Activated CD4-positive, alpha-beta memory T cell treated with anti-CD3 and anti-CD28 coated beads, Interleukin-2, amount 10 ng/mL, durations not matched to agents 7 days and 5 days (primary cell): ENCODE data around the gene NRIP1. TPM values are rescaled to one million over a fixed set of nuclear protein-coding genes. Genes with fewer than 3 reads are reported as not detected.
"Not testable (repeated sequence)": the region's sequence is repeated elsewhere in the genome, so short reads cannot be mapped to it uniquely, and the experiment has no call there.

Experiments used
- CTCF ChIA-PET: fragments of 350-600 bp; sonication (Branson Sonifier 250); formaldehyde crosslinking; loops from one replicate; lab custom pipeline; 2021; ENCODE audit warnings: antibody characterized with exemption, inconsistent platforms; lab: Charles Lee
- POLR2A ChIA-PET: fragments of 350-600 bp; sonication (Branson Sonifier 250); formaldehyde crosslinking; loops from one replicate; lab custom pipeline; 2021; ENCODE audit warnings: antibody characterized with exemption; lab: Charles Lee
- DNase-seq: peaks from one replicate; pipeline ENCODE4 v3.0.0-alpha.2; 2020
- H3K27ac Mint-ChIP-seq: one replicate; pipeline ENCODE4 v1.8.0; 2021; ENCODE audit warnings: mild to moderate bottlenecking, mixed read lengths
- H3K27me3 Mint-ChIP-seq: one replicate; pipeline ENCODE4 v1.8.0; 2021; ENCODE audit warnings: mixed read lengths
- H3K36me3 Mint-ChIP-seq: one replicate; pipeline ENCODE4 v1.8.0; 2021; ENCODE audit warnings: low read depth, mixed read lengths
- H3K4me1 Mint-ChIP-seq: one replicate; pipeline ENCODE4 v1.8.0; 2021; ENCODE audit warnings: mixed read lengths
- H3K4me3 Mint-ChIP-seq: one replicate; pipeline ENCODE4 v1.8.0; 2021; ENCODE audit warnings: mild to moderate bottlenecking, mixed read lengths
- H3K9me3 Mint-ChIP-seq: one replicate; pipeline ENCODE4 v1.8.0; 2021; ENCODE audit warnings: mixed read lengths
- total RNA-seq, 2 experiments: library from RNA; stranded (reverse); gene quantifications; one replicate each; pipeline ENCODE4 v1.2.3, GENCODE V29; 2021

Gene NRIP1
- total RNA-seq, 2 experiments from 2014 or later: 5.3 to 7.7 TPM

- Mint-ChIP-seq H3K27ac (no peak overlapping the region), H3K36me3 (no peaks in the 10 kb centered on the region), H3K9me3 (peaks cover 2% of the 10 kb centered on the region), H3K4me3 (peak overlapping the region; percentile 9), H3K4me1 (peaks cover 17% of the 10 kb centered on the region), H3K27me3 (no peaks in the 10 kb centered on the region)
- CTCF ChIA-PET: no interaction called here
- POLR2A ChIA-PET: interaction anchor here (1.4 kb wide), 1 partner anchor 13 kb away, joined by 6 read pairs; the partner anchor contains the start of gene NRIP1
- no peak for DNase-seq
Measured at GRCh38 chr21:15051644-15052458, 12.9 kb downstream of the NRIP1 start.

GRCh38 chr21:15050568-15051377, 14.0 kb downstream of the NRIP1 start:
- ChIA-PET POLR2A (interaction anchor here (1.4 kb wide), 1 partner anchor 15 kb away, joined by 6 read pairs; the partner anchor contains the start of gene NRIP1), CTCF (no interaction called here)
- H3K27me3 Mint-ChIP-seq: no peaks in the 10 kb centered on the region
- peaks cover 5% of the 10 kb centered on the region for H3K9me3 Mint-ChIP-seq
- no peaks in the 10 kb centered on the region for H3K36me3 Mint-ChIP-seq
- H3K27ac Mint-ChIP-seq: no peak overlapping the region
- peaks cover 12% of the 10 kb centered on the region for H3K4me1 Mint-ChIP-seq
- no peak overlapping the region for H3K4me3 Mint-ChIP-seq
- DNase-seq: no peak

- ChIA-PET POLR2A (no interaction called here), CTCF (no interaction called here)
- Mint-ChIP-seq H3K9me3 (peaks cover 5% of the 10 kb centered on the region), H3K27me3 (no peaks in the 10 kb centered on the region), H3K4me3 (no peak overlapping the region), H3K4me1 (no peaks in the 10 kb centered on the region), H3K36me3 (peaks cover 8% of the 10 kb centered on the region), H3K27ac (no peak overlapping the region)
- DNase-seq: no peak
Measured at GRCh38 chr21:15045017-15045416, 19.8 kb downstream of the NRIP1 start.

GRCh38 chr21:15042531-15042930, 22.3 kb downstream of the NRIP1 start:
- POLR2A ChIA-PET: no interaction called here
- H3K27me3 Mint-ChIP-seq: no peaks in the 10 kb centered on the region
- no peak overlapping the region for H3K4me3 Mint-ChIP-seq
- DNase-seq: no peak
- H3K4me1 Mint-ChIP-seq: no peaks in the 10 kb centered on the region
- CTCF ChIA-PET: no interaction called here
- peaks cover 5% of the 10 kb centered on the region for H3K9me3 Mint-ChIP-seq
- peaks cover 8% of the 10 kb centered on the region for H3K36me3 Mint-ChIP-seq
- H3K27ac Mint-ChIP-seq: no peak overlapping the region

- no peaks in the 10 kb centered on the region for H3K9me3 Mint-ChIP-seq
- no peak for DNase-seq
- no peak overlapping the region for H3K27ac Mint-ChIP-seq
- ChIA-PET CTCF (no interaction called here), POLR2A (no interaction called here)
- H3K27me3 Mint-ChIP-seq: no peaks in the 10 kb centered on the region
- no peak overlapping the region for H3K4me3 Mint-ChIP-seq
- peaks cover 8% of the 10 kb centered on the region for H3K36me3 Mint-ChIP-seq
- H3K4me1 Mint-ChIP-seq: no peaks in the 10 kb centered on the region
Measured at GRCh38 chr21:15039607-15040299, 25.0 kb downstream of the NRIP1 start.

- DNase-seq: no peak
- H3K27ac Mint-ChIP-seq: no peak overlapping the region
- no peak overlapping the region for H3K4me3 Mint-ChIP-seq
- no peaks in the 10 kb centered on the region for H3K4me1 Mint-ChIP-seq
- H3K9me3 Mint-ChIP-seq: no peaks in the 10 kb centered on the region
- POLR2A ChIA-PET: no interaction called here
- CTCF ChIA-PET: no interaction called here
- H3K36me3 Mint-ChIP-seq: peaks cover 8% of the 10 kb centered on the region
- H3K27me3 Mint-ChIP-seq: no peaks in the 10 kb centered on the region
Measured at GRCh38 chr21:15037900-15038293, 26.9 kb downstream of the NRIP1 start.

- ChIA-PET CTCF (no interaction called here), POLR2A (no interaction called here)
- H3K4me3 Mint-ChIP-seq: no peak overlapping the region
- no peaks in the 10 kb centered on the region for H3K9me3 Mint-ChIP-seq
- no peaks in the 10 kb centered on the region for H3K4me1 Mint-ChIP-seq
- peaks cover 4% of the 10 kb centered on the region for H3K36me3 Mint-ChIP-seq
- no peak overlapping the region for H3K27ac Mint-ChIP-seq
- DNase-seq: no peak
- H3K27me3 Mint-ChIP-seq: no peaks in the 10 kb centered on the region
Measured at GRCh38 chr21:15037095-15037899, 27.5 kb downstream of the NRIP1 start.

- Mint-ChIP-seq H3K27me3 (no peaks in the 10 kb centered on the region), H3K27ac (no peak overlapping the region)
- CTCF ChIA-PET: no interaction called here
Measured at GRCh38 chr21:15036189-15036588, 28.6 kb downstream of the NRIP1 start.

GRCh38 chr21:15034126-15034853, 30.5 kb downstream of the NRIP1 start:
- CTCF ChIA-PET: no interaction called here

More at GRCh38 chr21:15036189-15036588, 28.6 kb downstream of the NRIP1 start:
- POLR2A ChIA-PET: no interaction called here
- Mint-ChIP-seq H3K4me3 (no peak overlapping the region), H3K36me3 (peaks cover 4% of the 10 kb centered on the region), H3K4me1 (no peaks in the 10 kb centered on the region), H3K9me3 (no peaks in the 10 kb centered on the region)
- DNase-seq: no peak

GRCh38 chr21:15031790-15032357, 32.9 kb downstream of the NRIP1 start:
- Mint-ChIP-seq H3K9me3 (no peaks in the 10 kb centered on the region), H3K4me1 (no peaks in the 10 kb centered on the region), H3K27me3 (no peaks in the 10 kb centered on the region), H3K27ac (no peak overlapping the region), H3K4me3 (no peak overlapping the region), H3K36me3 (no peaks in the 10 kb centered on the region)
- DNase-seq: no peak
- POLR2A ChIA-PET: no interaction called here
- CTCF ChIA-PET: no interaction called here

More at GRCh38 chr21:15034126-15034853, 30.5 kb downstream of the NRIP1 start:
- no peak for DNase-seq
- no peaks in the 10 kb centered on the region for H3K27me3 Mint-ChIP-seq
- H3K4me1 Mint-ChIP-seq: no peaks in the 10 kb centered on the region
- H3K36me3 Mint-ChIP-seq: no peaks in the 10 kb centered on the region
- POLR2A ChIA-PET: no interaction called here
- no peaks in the 10 kb centered on the region for H3K9me3 Mint-ChIP-seq
- no peak overlapping the region for H3K4me3 Mint-ChIP-seq
- no peak overlapping the region for H3K27ac Mint-ChIP-seq

- DNase-seq, H3K27ac Mint-ChIP-seq, H3K36me3 Mint-ChIP-seq, H3K9me3 Mint-ChIP-seq, CTCF ChIA-PET, H3K27me3 Mint-ChIP-seq, H3K4me3 Mint-ChIP-seq, H3K4me1 Mint-ChIP-seq, POLR2A ChIA-PET: not testable (repeated sequence)
Measured at GRCh38 chr21:15031362-15031761, 33.4 kb downstream of the NRIP1 start.

- H3K4me1 Mint-ChIP-seq, H3K27me3 Mint-ChIP-seq, H3K36me3 Mint-ChIP-seq, H3K27ac Mint-ChIP-seq, POLR2A ChIA-PET, DNase-seq, CTCF ChIA-PET, H3K9me3 Mint-ChIP-seq, H3K4me3 Mint-ChIP-seq: not testable (repeated sequence)
Measured at GRCh38 chr21:15030861-15031260, 33.9 kb downstream of the NRIP1 start.
